GM21360 (cell line): ENCODE data around the gene POLR2J2.
"Not testable (repeated sequence)": the region's sequence is repeated elsewhere in the genome, so short reads cannot be mapped to it uniquely, and the experiment has no call there.

ENCODE experiments used
- ATAC-seq: cut with Tn5 transposase; IDR thresholded peaks from one replicate; pipeline ENCODE4 v1.9.1; 2021; ENCODE audit warnings: mild to moderate bottlenecking, moderate library complexity; ENCODE audit not compliant: unreplicated experiment

Gene POLR2J2

DNA sequence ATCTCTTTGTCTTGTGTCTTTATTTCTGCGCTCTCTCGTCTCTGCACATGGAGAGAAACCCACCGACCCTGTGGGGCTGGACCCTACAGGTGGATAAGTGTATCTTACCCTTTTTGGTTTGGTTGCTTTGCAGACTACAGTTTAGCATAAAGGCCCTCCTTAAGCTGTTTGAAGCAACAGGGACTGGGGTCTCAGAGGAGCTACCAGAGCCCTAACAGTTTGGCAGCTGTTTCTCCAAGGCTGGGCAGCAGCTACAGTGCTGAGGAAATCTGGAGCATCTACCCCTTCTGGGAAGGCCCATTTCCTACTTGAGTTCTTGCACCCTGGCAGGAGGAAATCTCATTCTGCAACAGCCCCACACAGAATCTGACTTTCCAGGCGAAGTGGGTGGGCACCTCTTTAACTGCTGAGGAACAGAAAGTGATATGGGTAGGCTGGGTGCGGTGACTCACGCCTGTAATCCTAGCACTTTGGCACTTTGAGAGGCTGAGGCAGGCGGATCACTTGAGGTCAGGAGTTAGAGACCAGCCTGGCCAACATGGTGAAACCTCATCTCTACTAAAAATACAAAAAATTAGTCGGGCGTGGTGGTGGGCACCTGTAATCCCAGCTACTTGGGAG, 2.1 kb upstream of the POLR2J2 start:
- not testable (repeated sequence) for ATAC-seq

DNA sequence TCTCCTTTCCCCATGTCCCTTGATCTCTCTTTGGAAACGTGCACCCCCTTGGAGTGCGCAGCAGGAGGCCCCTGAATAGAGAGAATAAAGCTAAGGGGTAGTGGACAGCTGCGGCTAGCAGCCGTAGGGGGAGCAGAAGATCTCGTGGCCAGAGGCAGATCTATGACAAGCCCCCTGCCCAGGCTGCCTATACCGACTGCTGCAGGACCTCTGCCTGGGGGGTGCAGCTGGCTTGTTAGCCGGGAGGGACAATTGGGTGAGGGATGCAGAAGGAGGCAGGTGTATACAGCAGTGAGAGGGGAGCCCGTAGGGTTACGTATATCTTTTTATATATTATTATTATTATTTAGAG, 469 bp upstream of the POLR2J2 start:
- peak; percentile 28 for ATAC-seq

DNA sequence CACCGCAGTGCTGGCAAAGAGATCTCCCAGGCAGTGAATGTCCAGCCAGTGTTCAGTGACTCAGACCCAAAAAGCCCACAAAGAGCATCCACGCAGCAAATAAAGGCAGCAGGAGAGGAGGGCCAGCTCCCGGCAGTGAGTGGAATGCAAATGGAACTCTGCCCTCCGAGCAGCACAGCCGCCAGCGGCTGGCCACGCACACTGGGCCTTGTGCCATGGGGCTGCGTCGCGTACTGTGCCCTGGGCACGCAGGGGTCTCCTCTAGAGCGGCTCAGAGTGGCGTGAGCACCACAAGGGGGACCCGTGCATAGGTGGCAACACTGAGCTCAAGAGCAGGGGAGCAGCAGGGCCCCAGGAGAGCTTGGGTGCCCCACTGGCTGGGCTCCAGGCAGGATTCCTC, 3.9 kb downstream of the POLR2J2 start:
- not testable (repeated sequence) for ATAC-seq

DNA sequence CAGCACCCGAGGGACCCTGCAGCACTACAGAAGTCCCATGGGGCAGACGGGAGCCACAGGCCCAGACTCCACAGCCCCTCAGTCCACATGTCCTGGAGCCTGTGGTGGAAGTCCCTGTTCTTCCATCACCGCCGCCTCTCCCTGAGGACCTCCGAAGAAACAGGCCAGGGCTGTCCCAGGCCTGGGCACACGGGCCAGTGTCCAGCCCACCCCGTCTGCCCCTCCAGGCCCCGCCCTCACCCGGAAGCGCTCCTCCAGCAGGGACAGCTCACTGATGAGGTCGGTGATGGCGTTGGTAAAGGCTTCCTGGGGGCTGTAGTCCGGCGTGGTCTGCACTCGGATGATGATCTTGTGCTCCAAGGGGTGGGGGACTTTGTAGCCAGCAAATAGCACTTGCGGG, 4.6 kb downstream of the POLR2J2 start:
- ATAC-seq: not testable (repeated sequence)

DNA sequence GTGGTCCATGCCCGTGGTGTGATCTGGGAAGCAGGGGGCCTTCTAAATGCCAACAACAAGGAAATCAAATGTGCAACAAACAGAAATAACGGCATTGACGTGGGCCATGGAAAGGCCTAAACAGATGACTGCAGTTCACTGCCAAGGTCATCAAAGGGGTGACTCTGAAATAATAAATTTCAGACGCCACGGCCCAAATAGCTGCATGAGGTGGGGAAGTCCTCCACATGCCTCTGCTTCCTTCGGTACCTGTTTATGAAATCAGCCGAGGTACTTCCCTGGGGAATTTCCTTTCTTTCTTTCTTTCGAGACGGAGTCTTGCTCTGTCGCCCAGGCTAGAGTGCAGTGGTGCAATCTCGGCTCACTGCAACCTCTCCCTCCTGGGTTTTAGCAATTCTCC, 6.7 kb downstream of the POLR2J2 start:
- not testable (repeated sequence) for ATAC-seq

DNA sequence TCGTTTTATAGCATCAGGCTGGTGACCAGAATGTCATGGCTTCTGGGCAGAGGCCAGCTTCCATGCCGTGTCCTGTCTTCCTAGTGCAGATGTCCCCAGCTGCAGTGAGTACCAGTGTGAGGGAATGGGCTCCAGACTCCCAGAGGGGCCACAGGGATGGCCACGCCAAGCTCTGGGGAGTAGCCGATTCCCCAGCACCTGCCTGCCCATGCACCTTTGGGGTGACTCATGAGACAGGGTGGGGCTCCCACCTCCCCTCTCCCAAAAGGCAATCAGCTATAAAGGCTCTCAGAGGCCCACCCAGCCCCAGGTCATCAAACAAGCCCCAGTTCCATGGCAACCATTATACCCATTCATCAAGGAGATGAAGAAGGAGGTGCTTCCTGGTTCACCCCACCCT, 21.5 kb downstream of the POLR2J2 start, which contains the start of gene SPDYE2B:
Gene SPDYE2B (plus strand): TSS at position 396 of the 400 bp plus-strand sequence. CDS start 2,030 bp downstream, outside the sequence.
- ATAC-seq: not testable (repeated sequence)

DNA sequence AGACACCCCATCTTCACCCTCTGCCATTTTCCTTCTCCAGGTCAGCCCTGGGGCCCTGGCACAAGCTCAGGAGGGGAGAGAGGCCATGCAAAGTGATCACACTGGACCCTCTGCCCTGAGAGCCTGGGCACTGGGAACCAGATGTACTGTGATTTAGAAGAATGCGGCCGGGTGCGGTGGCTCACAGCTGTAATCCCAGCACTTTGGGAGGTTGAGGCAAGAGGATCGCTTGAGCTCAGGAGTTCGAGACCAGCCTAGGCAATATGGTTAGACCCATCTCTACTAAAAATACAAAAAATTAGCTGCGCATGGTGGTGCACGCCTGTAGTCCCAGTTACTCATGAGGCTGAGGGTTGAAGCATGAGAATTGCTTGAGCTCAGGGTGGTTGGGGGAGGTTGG, 23.6 kb downstream of the POLR2J2 start:
- not testable (repeated sequence) for ATAC-seq

DNA sequence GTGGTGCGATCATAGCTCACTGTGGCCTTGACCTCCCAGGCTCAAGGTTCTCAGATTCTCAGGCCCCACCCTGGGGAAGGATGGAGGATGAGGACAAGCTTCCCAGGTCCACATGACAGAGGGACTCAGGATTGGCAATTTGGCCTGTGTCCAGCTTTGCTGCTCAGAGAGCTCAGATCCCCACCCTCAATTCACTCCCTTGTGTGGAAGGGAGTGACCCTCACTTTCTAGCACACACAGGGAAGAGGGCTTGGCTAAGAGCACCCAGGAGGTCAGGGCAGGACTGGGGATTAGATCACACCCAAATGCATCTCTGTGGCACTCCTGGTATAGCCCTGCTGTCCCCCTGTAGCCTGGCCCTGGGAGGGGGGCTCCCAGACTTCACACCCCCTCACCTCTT, 28.1 kb downstream of the POLR2J2 start:
- not testable (repeated sequence) for ATAC-seq

DNA sequence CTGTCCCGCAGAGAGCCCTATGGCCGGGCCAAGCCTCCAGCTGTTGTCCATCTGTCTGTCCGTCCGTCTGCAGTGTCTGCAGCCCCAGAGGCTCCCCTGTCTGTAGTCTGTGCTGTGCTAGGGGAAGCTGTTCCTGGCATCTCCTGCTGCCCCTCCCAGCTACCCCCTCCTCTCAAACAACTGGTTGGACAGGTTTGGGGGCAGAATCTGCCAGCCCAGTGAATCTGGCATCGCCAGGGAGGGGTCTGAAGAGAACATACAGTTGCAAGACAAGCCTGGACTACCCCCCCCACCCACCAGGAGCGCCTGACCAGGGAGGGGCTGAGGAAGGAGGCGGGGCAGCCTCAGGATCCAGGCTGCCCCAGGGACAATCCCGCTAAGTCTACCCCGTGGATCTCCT, 28.8 kb downstream of the POLR2J2 start, which contains the start of gene UPK3BL1:
Gene UPK3BL1 (minus strand): TSS at position 101 of the 400 bp plus-strand sequence. CDS start 50 bp downstream, at position 51.
- ATAC-seq: not testable (repeated sequence)

DNA sequence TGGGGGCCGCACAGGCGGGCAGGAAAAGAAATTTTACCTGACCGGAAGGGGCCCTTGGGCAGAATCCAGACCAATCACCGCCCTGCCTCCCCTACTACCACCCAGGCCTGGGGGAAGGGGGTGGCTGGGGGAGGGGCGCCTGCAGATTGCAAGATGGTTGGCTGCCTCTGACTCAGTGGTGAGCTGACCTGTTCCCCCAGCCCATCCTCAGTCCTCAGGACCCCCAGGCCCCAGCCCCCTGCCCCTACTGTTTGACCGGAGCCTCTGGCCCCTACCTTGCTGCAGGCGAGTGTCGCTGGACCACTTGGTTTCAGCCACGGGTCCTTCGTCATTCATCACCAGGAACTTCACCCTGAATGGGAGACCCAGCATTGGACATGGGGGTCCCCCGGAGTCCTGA, 32.6 kb downstream of the POLR2J2 start:
- ATAC-seq: not testable (repeated sequence)

DNA sequence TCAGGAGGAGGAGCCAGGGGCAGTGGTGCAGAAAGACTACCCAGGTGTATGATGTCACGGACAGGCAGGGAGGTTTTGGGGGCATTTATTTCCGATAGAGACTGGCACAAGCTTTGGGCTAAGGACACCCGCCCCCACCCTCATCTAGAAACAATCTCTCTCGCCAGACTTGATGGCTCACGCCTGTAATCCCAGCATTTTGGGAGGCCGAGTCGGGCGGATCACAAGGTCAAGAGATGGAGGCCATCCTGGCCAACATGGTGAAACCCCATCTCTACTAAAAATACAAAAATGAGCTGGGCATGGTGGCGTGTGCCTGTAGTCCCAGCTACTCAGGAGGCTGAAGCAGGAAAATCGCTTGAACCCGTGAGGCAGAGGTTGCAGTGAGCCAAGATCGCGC, 34.5 kb downstream of the POLR2J2 start:
- not testable (repeated sequence) for ATAC-seq

DNA sequence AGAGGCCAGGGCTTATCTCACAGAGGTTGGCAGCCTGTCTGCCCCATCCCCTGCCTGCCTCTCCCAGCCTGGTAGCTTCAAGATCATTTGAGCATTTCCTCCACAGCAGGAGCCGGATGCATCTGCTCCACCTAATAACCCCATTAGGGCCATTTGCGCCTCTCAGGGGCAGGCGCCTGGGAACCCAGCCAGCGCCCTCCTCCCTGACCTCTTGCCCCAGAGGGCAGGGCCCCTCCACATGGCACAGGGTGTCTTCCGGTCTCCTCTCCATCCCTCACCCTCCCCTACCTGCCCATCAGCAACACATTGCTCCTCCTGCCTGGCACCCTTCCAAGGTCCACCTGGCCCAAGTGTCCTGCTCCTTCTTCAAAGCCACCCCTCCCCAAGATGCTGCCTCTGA, 36.1 kb downstream of the POLR2J2 start:
- ATAC-seq: not testable (repeated sequence)

DNA sequence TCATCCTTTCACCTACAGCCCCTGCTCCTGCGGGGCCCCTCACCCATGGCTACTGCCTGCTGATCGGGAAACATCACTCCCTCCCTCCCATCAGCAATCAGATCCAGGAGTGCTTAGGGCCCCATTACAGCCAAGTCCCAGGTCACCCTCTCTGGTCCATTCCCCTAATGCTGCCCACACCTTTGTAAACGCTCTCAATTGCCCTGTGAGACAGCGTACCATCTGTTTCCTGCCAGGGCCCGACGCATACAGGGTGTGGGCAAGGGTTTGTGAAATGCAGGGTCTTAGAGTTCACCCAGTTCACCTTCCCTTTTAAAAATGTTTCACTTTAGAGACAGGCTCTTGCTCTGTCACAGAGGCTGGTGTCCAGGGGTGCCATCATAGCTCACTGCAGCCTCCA, 37.2 kb downstream of the POLR2J2 start:
- not testable (repeated sequence) for ATAC-seq

DNA sequence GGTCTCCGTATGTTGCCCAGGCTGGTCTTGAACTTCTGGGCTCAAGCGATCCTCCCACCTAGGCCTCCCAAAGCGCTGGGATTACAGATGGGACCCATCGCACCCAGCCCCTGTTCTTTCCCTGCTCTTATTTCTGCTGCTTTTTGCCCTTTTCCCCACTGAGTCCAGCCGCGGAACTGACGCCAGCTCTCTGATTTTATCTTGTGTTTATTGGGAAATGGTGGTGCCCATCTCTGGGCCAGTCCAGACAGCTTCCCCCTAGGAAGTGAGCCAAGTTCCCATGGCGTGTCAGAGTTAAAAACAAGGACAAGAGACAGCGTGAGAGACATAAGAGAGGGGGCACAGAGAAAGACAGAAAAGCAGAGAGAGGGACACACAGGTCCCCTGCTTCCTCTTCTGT, 40.8 kb downstream of the POLR2J2 start:
- not testable (repeated sequence) for ATAC-seq

DNA sequence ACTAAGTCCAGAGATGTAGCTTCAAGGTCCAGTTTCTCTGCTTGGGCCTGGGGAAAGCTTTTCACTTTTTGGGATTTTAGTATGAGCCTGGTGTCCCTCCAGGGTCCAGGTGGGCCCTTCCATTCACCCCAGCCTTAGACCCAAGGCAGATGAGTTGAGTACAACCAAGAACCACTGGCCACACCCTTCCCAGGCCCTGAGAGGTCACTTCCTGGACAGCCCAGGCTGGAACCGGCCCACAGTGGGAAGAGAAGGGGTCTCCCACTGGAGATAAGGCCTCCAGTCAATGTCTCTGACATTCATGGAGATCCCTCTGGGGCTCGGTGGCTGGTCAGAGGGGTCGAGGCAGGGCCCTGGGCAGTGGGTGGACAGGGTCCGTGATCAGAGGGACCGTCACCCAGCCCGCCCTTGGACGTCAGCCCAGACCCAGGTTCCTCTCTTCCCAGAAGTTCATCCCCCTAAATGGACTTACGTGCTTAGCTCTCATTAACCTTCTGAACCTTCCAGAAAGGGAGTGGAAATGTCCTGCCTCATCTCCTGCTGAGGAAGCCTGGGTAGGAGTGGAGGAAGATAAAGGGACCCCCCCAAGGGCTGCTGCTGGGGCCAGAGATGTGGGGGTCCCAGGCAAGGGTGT, 44.1 kb downstream of the POLR2J2 start:
- not testable (repeated sequence) for ATAC-seq

DNA sequence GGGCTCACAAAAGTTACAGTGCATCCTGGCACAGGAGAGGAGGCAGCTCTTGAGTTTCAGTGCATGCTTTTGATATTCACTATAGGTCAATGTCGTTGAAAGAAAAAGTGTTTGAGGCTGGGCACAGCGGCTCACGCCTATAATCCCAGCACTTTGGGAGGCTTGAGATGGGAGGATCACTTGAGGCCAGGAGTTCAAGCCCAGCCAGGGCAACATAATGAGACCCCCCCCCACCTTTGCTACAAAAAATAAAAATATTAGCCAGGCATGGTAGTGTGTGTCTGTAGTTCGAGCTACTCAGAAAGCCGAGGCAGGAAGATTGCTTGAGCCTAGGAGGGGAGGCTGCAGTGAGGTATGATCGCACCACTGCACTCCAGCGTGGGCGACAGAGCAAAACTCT, 53.3 kb downstream of the POLR2J2 start:
- ATAC-seq: not testable (repeated sequence)

DNA sequence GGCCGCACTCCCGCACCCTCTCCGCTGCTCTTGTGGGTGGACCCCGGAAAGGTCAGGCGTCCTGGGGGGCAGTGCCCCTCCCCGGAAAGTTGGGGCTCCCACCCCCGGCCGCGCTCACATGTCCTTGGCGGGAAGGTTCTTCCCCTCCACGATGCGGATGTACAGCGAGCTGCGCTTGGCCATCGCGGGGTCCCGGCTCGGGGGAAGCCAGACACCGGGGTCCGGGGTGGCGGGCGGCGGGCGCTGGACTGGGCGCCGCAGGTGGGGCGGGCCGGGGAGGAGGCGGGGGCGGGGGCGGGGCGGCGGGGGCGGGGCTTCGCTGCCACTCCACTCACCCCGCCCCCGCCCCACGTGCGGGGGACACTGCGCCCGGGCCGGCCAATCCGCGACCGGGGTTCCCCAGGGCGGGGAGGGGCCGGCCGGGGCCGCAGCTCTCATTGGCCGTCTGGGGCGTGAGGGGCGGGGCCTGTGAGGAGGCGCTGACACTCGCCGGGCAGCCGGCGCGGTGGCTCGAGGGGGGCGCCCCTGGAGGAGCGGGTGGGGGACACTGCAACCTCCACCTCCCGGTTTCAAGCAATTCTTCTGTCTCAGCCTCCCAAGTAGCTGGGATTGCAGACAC, 54.8 kb downstream of the POLR2J2 start, which contains the start of gene RASA4:
Gene RASA4 (minus strand): TSS at position 250 of the 619 bp plus-strand sequence. CDS start 67 bp downstream, at position 183.
- ATAC-seq: peak; percentile 68
